ENCODE data around the gene ZNF165.

Gene ZNF165

DNA sequence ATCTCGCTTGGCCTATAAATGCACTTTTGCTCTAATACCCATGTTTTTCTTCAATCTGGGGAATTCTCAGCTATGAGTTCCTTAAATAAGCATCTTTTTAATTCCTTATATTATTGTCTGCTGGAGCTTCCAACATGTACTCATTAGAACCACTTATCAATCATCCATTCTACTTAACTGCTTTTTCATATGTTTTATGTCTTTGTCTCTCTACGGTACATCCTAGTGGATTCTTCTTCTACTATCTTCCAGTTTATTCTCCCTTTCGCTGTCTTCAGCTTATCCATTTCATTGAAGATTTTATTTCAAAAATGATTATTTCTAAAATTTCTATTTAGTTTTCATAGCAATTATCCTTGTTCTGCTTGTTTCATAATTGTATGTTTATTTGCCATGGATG lies 31.6 kb downstream of the ZNF165 start:
- no peaks in the 10 kb centered on the region for H3F3A ChIP-seq (ENCODE audit: insufficient read depth, low read length)
- TF ChIP-seq EZH2 (optimal IDR thresholded peaks at IDR 0.05; ENCODE audit: low read depth, low read length) (no peak), EZH2phosphoT487 (IDR thresholded peaks at IDR 0.05; ENCODE audit: low read length) (no peak)
- TF ChIP-seq, protein P1, sequence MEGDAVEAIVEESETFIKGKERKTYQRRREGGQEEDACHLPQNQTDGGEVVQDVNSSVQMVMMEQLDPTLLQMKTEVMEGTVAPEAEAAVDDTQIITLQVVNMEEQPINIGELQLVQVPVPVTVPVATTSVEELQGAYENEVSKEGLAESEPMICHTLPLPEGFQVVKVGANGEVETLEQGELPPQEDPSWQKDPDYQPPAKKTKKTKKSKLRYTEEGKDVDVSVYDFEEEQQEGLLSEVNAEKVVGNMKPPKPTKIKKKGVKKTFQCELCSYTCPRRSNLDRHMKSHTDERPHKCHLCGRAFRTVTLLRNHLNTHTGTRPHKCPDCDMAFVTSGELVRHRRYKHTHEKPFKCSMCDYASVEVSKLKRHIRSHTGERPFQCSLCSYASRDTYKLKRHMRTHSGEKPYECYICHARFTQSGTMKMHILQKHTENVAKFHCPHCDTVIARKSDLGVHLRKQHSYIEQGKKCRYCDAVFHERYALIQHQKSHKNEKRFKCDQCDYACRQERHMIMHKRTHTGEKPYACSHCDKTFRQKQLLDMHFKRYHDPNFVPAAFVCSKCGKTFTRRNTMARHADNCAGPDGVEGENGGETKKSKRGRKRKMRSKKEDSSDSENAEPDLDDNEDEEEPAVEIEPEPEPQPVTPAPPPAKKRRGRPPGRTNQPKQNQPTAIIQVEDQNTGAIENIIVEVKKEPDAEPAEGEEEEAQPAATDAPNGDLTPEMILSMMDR (IDR thresholded peaks at IDR 0.05; ENCODE audit: low read length) = no peak
- DNase-seq = no peak

DNA sequence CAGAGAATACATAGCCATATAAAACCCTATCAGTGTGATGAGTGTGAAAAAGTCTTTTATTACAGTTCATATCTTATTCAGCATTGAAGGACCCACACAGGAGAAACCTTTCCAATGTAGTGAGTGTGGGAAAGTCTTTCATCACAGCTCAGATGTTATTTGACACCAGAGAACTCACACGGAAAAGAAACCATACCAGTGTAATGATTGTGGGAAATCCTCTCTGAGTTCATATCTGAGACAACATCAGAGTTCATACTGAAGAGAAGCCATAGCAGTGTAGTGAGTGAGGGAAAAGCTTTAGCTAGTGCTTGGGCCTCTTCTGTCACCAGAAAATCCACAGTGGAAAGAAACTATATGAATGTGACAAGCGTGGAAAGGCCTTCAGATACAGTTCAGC lies 35.4 kb downstream of the ZNF165 start:
- no peaks in the 10 kb centered on the region for H3F3A ChIP-seq (ENCODE audit: insufficient read depth, low read length)
- no peak overlapping the region for H3K4me3 ChIP-seq (ENCODE audit: low read length)
- no peak overlapping the region for H2AFZ ChIP-seq (ENCODE audit: low read length)
- H4K20me1 ChIP-seq (ENCODE audit: insufficient read depth, low read length) = no peaks in the 10 kb centered on the region
- H3K27me3 ChIP-seq (replicated peaks; ENCODE audit: insufficient read depth, low read length) = no peaks in the 10 kb centered on the region
- no peaks in the 10 kb centered on the region for H3K9me2 ChIP-seq (replicated peaks; ENCODE audit: insufficient read depth, low read length)
- no peak for DNase-seq
- no peaks in the 10 kb centered on the region for H3K36me3 ChIP-seq (replicated peaks; ENCODE audit: insufficient read depth, low read length)
- H3K27ac ChIP-seq (ENCODE audit: low read length) = no peak overlapping the region
- TF ChIP-seq EZH2 (optimal IDR thresholded peaks at IDR 0.05; ENCODE audit: low read depth, low read length) (no peak), EZH2phosphoT487 (IDR thresholded peaks at IDR 0.05; ENCODE audit: low read length) (no peak)
- TF ChIP-seq, protein P1 (IDR thresholded peaks at IDR 0.05; ENCODE audit: low read length) = no peak
- no peaks in the 10 kb centered on the region for H3K4me1 ChIP-seq (ENCODE audit: low read length)
- no peak overlapping the region for H3K4me2 ChIP-seq (ENCODE audit: low read depth, low read length)
- no peaks in the 10 kb centered on the region for H3K9me3 ChIP-seq (replicated peaks; ENCODE audit: insufficient read depth, low read length)
- no peaks in the 10 kb centered on the region for H3K79me2 ChIP-seq (ENCODE audit: low read length)
- H3K9ac ChIP-seq (ENCODE audit: low read length) = no peak overlapping the region

More for the DNA sequence above, 31.6 kb downstream of the ZNF165 start:
- Histone ChIP-seq H4K20me1 (ENCODE audit: insufficient read depth, low read length) (no peaks in the 10 kb centered on the region), H3K27me3 (replicated peaks; ENCODE audit: insufficient read depth, low read length) (no peaks in the 10 kb centered on the region), H3K9me2 (replicated peaks; ENCODE audit: insufficient read depth, low read length) (no peaks in the 10 kb centered on the region), H3K4me1 (ENCODE audit: low read length) (no peaks in the 10 kb centered on the region), H3K27ac (ENCODE audit: low read length) (no peak overlapping the region), H2AFZ (ENCODE audit: low read length) (no peak overlapping the region), H3K9me3 (replicated peaks; ENCODE audit: insufficient read depth, low read length) (no peaks in the 10 kb centered on the region), H3K36me3 (replicated peaks; ENCODE audit: insufficient read depth, low read length) (no peaks in the 10 kb centered on the region), H3K4me3 (ENCODE audit: low read length) (no peak overlapping the region), H3K79me2 (ENCODE audit: low read length) (no peaks in the 10 kb centered on the region), H3K4me2 (ENCODE audit: low read depth, low read length) (no peak overlapping the region), H3K9ac (ENCODE audit: low read length) (no peak overlapping the region)

DNA sequence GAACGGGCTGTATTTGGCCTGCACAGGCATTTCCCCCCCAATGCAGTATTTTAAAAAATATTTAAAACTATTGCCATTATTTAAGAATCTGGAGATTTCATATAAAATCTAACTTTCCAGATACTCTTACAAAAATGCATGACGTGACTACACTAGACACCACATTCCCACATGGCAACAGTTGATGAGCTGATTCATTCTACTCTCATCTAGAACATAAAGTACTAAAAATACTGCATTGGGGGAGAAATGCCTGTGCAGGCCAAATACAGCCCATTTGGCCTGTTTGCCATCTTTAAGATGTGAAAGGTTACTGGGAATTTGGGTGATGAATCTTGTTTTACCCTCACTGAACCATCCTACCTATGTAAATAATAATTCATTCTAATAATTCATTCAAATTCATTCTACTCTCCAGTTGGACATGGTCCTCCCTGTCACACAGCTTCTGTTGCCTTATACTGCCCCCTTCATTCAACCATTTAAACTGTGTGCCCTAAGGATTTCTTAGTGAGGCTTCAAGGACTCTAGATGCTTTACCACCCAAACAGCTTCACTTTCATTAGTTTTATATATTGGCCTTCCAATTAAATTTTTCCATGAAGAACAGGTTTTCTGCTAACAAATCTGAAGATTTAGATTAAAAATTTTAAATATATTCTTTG lies 37.1 kb downstream of the ZNF165 start:
- Histone ChIP-seq H3K9ac (ENCODE audit: low read length) (no peak overlapping the region), H3F3A (ENCODE audit: insufficient read depth, low read length) (no peaks in the 10 kb centered on the region), H3K27me3 (replicated peaks; ENCODE audit: insufficient read depth, low read length) (no peaks in the 10 kb centered on the region), H3K9me3 (replicated peaks; ENCODE audit: insufficient read depth, low read length) (no peaks in the 10 kb centered on the region), H3K36me3 (replicated peaks; ENCODE audit: insufficient read depth, low read length) (no peaks in the 10 kb centered on the region), H4K20me1 (ENCODE audit: insufficient read depth, low read length) (no peaks in the 10 kb centered on the region), H3K4me3 (ENCODE audit: low read length) (no peak overlapping the region), H2AFZ (ENCODE audit: low read length) (no peak overlapping the region), H3K79me2 (ENCODE audit: low read length) (no peaks in the 10 kb centered on the region), H3K9me2 (replicated peaks; ENCODE audit: insufficient read depth, low read length) (no peaks in the 10 kb centered on the region), H3K4me2 (ENCODE audit: low read depth, low read length) (no peak overlapping the region), H3K27ac (ENCODE audit: low read length) (no peak overlapping the region), H3K4me1 (ENCODE audit: low read length) (no peaks in the 10 kb centered on the region)
- no peak for DNase-seq
- TF ChIP-seq EZH2phosphoT487 (IDR thresholded peaks at IDR 0.05; ENCODE audit: low read length) = no peak
- no peak for TF ChIP-seq EZH2 (optimal IDR thresholded peaks at IDR 0.05; ENCODE audit: low read depth, low read length)
- TF ChIP-seq, protein P1 (IDR thresholded peaks at IDR 0.05; ENCODE audit: low read length) = no peak

Measured in MM.1S (cell line).